HL-60 (cell line): ENCODE results near the gene DCLK2.

Experiments used
- CTCF ChIP-seq: IDR thresholded peaks from one replicate; pipeline ENCODE4 v1.5.1; 2011; ENCODE audit warnings: low read length, control low read depth, inconsistent platforms; ENCODE audit not compliant: insufficient read depth
- GABPA ChIP-seq: IDR thresholded peaks from 2 replicates; pipeline ENCODE4 v1.6.1; 2012; ENCODE audit warnings: low read depth
- POLR2AphosphoS5 ChIP-seq: IDR thresholded peaks from 2 replicates; pipeline ENCODE4 v1.6.1; 2012; ENCODE audit warnings: low read depth
- REST ChIP-seq: IDR thresholded peaks from 2 replicates; pipeline ENCODE4 v1.6.1; 2012; ENCODE audit warnings: low read depth; ENCODE audit not compliant: insufficient replicate concordance
- SPI1 ChIP-seq: IDR thresholded peaks from 2 replicates; pipeline ENCODE4 v1.6.1; 2012; ENCODE audit warnings: low read depth, mild to moderate bottlenecking, borderline replicate concordance

- TF ChIP-seq CTCF (peak; percentile 65), POLR2AphosphoS5 (no peak), REST (no peak), SPI1 (no peak), GABPA (no peak)
Observed at GRCh38 chr4:150242820-150243458, 164.7 kb downstream of the DCLK2 start.
